Measurements from ENCODE around the gene FYCO1. TPM values are rescaled to one million over a fixed set of nuclear protein-coding genes. Genes with fewer than 3 reads are reported as not detected.

FYCO1 gene
- total RNA-seq, 1 donor: 57.8 TPM

DNA sequence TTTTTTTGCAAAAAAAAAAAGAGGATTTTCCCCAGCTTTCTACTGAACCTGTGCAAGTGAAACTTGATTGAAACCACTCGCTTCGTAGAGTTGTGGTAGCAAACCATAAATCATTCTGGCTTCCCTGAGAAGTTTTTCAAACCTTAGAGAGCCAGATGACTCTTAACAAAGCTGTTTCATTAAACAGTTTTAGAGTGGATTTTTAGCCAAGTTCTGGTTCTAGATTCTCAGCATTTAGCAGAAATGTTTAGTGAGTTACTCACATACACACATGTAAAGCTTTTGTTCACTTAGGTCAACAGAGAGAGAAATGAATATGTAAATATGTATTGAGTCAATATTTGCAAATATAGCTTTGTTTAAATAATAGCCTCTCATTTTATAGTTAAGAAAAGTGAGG is 127.4 kb downstream of the FYCO1 start:
- H3K4me3 ChIP-seq (ENCODE audit: low read depth, low read length): no peak overlapping the region
- no peak for DNase-seq (ENCODE audit: low read depth)
- TF ChIP-seq CTCF (IDR thresholded peaks at IDR 0.05; ENCODE audit: insufficient read depth, low read length): no peak

Small RNA genes within 50 kb of the gene (small RNA-seq; reads per million reads assigned to genes)
- gene RF00019: not detected

Other genes with a start within 250 kb of the FYCO1 start
- not detected in 2 replicates for gene SLC6A20, start 199.3 kb downstream of the FYCO1 start, total RNA-seq (ENCODE audit: low replicate concordance)
- gene LZTFL1, start 153.7 kb downstream of the FYCO1 start, total RNA-seq (ENCODE audit: low replicate concordance): 11.4 and 24.1 TPM in 2 replicates
- not detected in 2 replicates for gene CCR9, start 109.3 kb downstream of the FYCO1 start, total RNA-seq (ENCODE audit: low replicate concordance)
- not detected in 2 replicates for gene CXCR6, start 52.4 kb downstream of the FYCO1 start, total RNA-seq (ENCODE audit: low replicate concordance)
- not detected in 2 replicates for gene XCR1, start 31.7 kb upstream of the FYCO1 start, total RNA-seq (ENCODE audit: low replicate concordance)
- gene CCR1, start 212.5 kb upstream of the FYCO1 start, total RNA-seq (ENCODE audit: low replicate concordance): 0.08 and 0.90 TPM in 2 replicates
- gene CCR3, start 246.6 kb upstream of the FYCO1 start, total RNA-seq (ENCODE audit: low replicate concordance): not detected in 2 replicates